Fibroblast of villous mesenchyme (primary cell): ENCODE results near the gene SLC8B1. TPM values are rescaled to one million over a fixed set of nuclear protein-coding genes. Genes with fewer than 3 reads are reported as not detected.
A peak's percentile ranks its signal among the peaks of the same experiment; 100 is the strongest.

Experiments
- DNase-seq: peaks from one replicate; pipeline ENCODE4 v3.0.0-alpha.2; 2010; ENCODE audit warnings: low read depth
- H3K4me3 ChIP-seq: 2 replicates; pipeline ENCODE4 v1.5.1; 2011; ENCODE audit warnings: low read depth, mild to moderate bottlenecking, low read length
- total RNA-seq: library from RNA; depleted of rRNA; stranded (reverse); fragments of >200 nt; gene quantifications from 2 replicates; pipeline ENCODE4 v1.2.3, GENCODE V29; 2012
- TF ChIP-seq, protein P1 (sequence below): IDR thresholded peaks from 2 replicates; pipeline ENCODE4 v1.5.1; 2012; ENCODE audit warnings: low read depth, mild to moderate bottlenecking, low read length; ENCODE audit not compliant: insufficient read depth

The SLC8B1 gene
- 12.9 and 22.9 TPM in 2 replicates for total RNA-seq

DNA sequence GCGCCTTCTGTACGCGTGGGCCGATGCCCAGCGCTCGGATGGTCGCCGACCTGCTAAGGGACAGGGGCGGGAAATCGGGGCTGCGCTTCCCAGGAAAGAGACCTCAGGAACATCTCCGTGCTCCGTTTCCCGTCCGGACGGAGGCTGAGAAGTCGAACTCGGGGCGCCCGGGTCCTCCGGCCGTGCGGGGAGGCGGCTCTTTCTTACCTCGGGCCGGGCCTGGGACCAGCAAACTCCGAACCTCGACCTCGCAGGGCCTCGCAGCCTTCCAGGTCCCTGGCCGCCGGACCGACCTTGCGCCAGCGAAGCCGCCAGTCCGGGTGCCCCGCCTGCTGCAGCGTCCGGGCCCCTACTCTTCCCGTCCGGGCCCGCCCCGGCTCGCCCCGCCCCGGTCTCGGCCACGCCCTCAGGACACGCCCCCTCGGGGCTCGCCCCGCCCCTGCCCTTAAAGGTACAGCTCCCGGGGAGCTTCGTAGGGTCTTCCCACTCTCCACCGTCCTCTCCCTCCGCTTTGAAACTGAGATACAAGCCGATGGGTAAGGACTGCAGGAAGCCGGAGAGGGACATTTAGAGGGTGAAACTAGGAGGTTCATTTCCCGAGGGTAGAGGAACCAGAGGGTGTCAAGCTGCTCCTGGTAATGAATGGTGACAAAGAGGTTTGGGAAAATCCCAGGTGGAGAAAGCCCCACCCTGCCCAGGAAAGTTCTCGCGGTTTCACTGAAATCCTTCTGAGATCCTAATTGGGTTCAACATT, at the start of gene SLC8B1:
SLC8B1 (minus strand) TSS at position 324 of the 754 bp plus-strand sequence. CDS start 2,231 bp downstream, outside the sequence.
- TF ChIP-seq, protein P1, sequence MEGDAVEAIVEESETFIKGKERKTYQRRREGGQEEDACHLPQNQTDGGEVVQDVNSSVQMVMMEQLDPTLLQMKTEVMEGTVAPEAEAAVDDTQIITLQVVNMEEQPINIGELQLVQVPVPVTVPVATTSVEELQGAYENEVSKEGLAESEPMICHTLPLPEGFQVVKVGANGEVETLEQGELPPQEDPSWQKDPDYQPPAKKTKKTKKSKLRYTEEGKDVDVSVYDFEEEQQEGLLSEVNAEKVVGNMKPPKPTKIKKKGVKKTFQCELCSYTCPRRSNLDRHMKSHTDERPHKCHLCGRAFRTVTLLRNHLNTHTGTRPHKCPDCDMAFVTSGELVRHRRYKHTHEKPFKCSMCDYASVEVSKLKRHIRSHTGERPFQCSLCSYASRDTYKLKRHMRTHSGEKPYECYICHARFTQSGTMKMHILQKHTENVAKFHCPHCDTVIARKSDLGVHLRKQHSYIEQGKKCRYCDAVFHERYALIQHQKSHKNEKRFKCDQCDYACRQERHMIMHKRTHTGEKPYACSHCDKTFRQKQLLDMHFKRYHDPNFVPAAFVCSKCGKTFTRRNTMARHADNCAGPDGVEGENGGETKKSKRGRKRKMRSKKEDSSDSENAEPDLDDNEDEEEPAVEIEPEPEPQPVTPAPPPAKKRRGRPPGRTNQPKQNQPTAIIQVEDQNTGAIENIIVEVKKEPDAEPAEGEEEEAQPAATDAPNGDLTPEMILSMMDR: no peak
- peak; percentile 79 for DNase-seq
- peak within 1 kb of the TSS; percentile 70 for H3K4me3 ChIP-seq

DNA sequence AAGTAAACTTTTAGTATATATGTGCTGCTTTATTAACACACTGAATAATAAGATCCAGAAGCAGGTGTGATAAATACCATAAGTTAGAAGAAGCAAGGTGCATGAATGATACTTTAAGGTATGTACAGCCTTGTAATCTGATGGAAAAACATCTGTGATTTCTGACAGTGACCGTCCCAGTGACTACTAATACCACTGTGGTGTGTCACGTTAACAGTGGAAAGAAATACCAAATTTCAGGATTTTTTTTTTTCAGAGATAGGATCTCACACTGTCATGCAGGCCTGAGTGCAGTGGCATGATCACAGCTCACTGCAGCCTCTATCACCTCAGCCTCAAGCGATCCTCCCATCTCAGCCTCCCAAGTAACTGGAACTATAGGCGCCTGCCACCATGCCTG, 47.3 kb upstream of the SLC8B1 start:
- DNase-seq: no peak
- no peak overlapping the region for H3K4me3 ChIP-seq
- TF ChIP-seq, protein P1: no peak

DNA sequence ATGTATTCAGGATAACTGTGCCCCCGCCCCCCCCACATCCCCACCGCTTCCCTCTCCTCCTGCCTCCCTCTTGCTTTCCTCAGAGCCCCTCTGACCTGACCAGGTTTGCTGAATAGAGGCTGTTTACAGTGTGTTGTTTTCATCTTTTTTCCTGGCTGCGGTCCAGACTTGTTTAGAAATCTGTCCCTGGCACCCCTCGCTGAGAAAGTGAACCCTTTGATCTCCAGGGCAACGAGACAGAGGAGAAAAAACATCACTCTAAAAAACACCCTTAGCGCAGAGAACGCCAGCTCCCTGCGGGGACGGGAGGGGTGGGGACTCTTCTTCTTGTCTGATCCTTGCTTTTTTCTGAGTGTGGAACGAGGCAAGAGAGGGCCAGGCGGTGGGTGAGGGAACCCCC, 46.3 kb upstream of the SLC8B1 start:
- TF ChIP-seq, protein P1: no peak

DNA sequence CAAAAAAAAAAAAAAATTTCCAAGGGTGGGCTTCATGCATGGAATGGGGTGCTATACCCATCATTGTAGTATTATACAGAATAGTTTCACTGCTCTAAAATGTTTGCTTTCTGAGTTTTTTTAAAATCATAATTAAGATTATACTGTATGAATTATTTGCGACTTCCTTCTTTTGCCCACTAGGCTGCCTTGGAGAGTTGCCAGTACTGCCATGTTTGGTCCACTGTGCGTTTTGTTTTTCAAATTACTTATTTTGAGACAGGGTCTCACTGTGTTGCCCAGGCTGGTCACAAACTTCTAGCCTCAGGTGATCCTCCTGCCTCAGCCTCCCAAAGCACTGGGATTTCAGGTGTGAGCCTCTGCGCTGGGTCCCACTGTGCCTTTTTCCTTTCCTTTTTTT, 43.4 kb upstream of the SLC8B1 start:
- no peak overlapping the region for H3K4me3 ChIP-seq
- TF ChIP-seq, protein P1: no peak
- DNase-seq: no peak

More for the DNA sequence above, 46.3 kb upstream of the SLC8B1 start:
- no peak overlapping the region for H3K4me3 ChIP-seq
- DNase-seq: no peak

DNA sequence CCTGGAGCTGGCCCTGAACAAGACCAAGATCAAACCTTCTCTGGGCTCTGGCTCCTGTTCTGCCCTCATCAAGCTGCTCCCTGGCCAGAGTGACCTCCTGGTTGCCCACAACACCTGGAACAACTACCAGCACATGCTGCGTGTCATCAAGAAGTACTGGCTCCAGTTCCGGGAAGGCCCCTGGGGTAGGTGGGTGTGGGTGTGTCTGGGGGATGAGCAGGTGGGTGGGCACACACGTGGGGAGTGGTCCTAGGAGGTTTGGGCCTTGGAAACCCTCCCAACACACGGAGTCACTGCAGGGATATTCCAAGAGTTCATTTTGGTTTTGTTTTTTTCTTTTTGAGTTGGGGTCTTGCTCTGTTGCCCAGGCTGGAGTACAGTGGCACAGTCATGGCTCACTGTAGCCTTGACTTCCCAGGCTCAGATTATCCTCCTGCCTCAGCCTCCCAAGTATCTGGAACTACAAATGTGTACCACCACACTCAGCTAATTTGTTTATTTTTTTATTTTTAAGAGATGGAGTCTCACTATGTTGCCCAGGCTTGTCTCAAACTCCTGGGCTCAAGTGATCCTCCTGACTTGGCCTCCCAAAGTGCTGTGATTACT, 40.0 kb upstream of the SLC8B1 start:
- H3K4me3 ChIP-seq: no peak overlapping the region
- DNase-seq: no peak
- TF ChIP-seq, protein P1: no peak

DNA sequence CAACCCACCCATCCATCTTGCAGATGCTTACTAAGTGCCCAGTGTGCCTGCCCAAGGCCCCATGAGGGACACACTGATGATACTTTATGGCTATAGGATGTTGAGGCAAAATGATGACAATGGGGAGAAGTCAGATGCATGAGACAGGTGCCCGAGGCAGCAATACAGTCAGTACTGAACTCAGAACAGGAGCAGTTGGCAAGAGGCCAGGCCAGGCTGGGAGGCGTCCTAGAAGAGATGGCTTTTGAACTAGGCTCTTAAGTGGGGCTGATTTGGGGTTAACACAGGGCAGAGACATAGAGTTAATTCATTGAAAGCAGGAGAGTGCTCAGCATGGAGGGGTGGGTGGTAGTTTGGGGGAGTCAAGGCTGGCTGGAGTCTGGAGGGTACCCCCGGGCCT, 39.1 kb upstream of the SLC8B1 start:
- TF ChIP-seq, protein P1: no peak
- no peak for DNase-seq
- H3K4me3 ChIP-seq: no peak overlapping the region
